ENCODE measurements around the gene MRTFA. TPM values are rescaled to one million over a fixed set of nuclear protein-coding genes. Genes with fewer than 3 reads are reported as not detected.

The MRTFA gene
- total and polyA plus RNA-seq, 2 of the 13 experiments (the other 11 are each of a cell fraction or from before 2014, with no cell fraction given) = 2.4 to 8.2 TPM

DNA sequence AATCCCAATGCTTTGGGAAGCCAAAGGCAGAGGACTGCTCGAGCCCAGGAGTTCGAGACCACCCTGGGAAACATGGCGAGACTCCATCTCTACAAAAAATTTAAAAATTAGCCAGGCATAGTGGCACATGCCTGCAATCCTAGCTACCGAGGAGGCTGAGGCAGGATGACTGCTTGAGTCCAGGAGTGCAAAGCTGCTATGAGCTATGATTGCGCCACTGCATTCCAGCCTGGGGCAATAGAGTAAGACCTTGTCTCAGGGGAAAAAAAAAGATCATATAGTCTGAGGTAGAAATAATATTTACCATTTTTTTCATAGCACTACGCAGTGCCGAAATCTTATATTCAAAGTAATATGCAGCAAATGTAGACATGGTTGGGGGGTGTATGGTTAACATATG lies 47.8 kb downstream of the MRTFA start (continued):
- no peak for TF ChIP-seq ZNF30 (CRISPR knock-in tag; IDR thresholded peaks at IDR 0.05)
- TF ChIP-seq, protein P1, sequence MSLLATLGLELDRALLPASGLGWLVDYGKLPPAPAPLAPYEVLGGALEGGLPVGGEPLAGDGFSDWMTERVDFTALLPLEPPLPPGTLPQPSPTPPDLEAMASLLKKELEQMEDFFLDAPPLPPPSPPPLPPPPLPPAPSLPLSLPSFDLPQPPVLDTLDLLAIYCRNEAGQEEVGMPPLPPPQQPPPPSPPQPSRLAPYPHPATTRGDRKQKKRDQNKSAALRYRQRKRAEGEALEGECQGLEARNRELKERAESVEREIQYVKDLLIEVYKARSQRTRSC (CRISPR knock-in tag; IDR thresholded peaks at IDR 0.05; ENCODE audit: low read depth) = no peak
- no peak for TF ChIP-seq SRF (IDR thresholded peaks at IDR 0.05; ENCODE audit: low read depth, low read length)
- no peak for TF ChIP-seq TCF12 (IDR thresholded peaks at IDR 0.05)
- TF ChIP-seq TCF12 (CRISPR knock-in tag; IDR thresholded peaks at IDR 0.05) = no peak
- TF ChIP-seq SMAD9 (CRISPR knock-in tag; IDR thresholded peaks at IDR 0.05) = no peak
- no peak for TF ChIP-seq ZNF382 (CRISPR knock-in tag; IDR thresholded peaks at IDR 0.05; ENCODE audit: borderline replicate concordance)
- no peak for TF ChIP-seq THAP9 (CRISPR knock-in tag; IDR thresholded peaks at IDR 0.05; ENCODE audit: borderline replicate concordance)
- TF ChIP-seq KDM1A (CRISPR knock-in tag; IDR thresholded peaks at IDR 0.05) = 0 out of 2 replicates have a peak, but pooled peaks have one; percentile 34
- no peak for TF ChIP-seq NR2F1 (CRISPR knock-in tag; IDR thresholded peaks at IDR 0.05)
- no peak for TF ChIP-seq GTF3A (CRISPR knock-in tag; conservative IDR thresholded peaks at IDR 0.05)
- TF ChIP-seq ZNF749 (CRISPR knock-in tag; IDR thresholded peaks at IDR 0.05; ENCODE audit: borderline replicate concordance) = no peak
- TF ChIP-seq MAF1 (CRISPR knock-in tag; IDR thresholded peaks at IDR 0.05; ENCODE audit: borderline replicate concordance) = no peak
- TF ChIP-seq, protein P2, sequence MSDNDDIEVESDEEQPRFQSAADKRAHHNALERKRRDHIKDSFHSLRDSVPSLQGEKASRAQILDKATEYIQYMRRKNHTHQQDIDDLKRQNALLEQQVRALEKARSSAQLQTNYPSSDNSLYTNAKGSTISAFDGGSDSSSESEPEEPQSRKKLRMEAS (IDR thresholded peaks at IDR 0.05) = no peak; the same call in 1 of the 2 replicates
- TF ChIP-seq ZNF138 (CRISPR knock-in tag; IDR thresholded peaks at IDR 0.05; ENCODE audit: low read depth) = no peak
- TF ChIP-seq, protein P3, sequence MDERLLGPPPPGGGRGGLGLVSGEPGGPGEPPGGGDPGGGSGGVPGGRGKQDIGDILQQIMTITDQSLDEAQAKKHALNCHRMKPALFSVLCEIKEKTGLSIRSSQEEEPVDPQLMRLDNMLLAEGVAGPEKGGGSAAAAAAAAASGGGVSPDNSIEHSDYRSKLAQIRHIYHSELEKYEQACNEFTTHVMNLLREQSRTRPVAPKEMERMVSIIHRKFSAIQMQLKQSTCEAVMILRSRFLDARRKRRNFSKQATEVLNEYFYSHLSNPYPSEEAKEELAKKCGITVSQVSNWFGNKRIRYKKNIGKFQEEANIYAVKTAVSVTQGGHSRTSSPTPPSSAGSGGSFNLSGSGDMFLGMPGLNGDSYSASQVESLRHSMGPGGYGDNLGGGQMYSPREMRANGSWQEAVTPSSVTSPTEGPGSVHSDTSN (CRISPR knock-in tag; IDR thresholded peaks at IDR 0.05) = no peak
- TF ChIP-seq GABPB1 (CRISPR knock-in tag; IDR thresholded peaks at IDR 0.05) = no peak
- TF ChIP-seq ZNF543 (CRISPR knock-in tag; IDR thresholded peaks at IDR 0.05) = no peak
- TF ChIP-seq, protein P4, sequence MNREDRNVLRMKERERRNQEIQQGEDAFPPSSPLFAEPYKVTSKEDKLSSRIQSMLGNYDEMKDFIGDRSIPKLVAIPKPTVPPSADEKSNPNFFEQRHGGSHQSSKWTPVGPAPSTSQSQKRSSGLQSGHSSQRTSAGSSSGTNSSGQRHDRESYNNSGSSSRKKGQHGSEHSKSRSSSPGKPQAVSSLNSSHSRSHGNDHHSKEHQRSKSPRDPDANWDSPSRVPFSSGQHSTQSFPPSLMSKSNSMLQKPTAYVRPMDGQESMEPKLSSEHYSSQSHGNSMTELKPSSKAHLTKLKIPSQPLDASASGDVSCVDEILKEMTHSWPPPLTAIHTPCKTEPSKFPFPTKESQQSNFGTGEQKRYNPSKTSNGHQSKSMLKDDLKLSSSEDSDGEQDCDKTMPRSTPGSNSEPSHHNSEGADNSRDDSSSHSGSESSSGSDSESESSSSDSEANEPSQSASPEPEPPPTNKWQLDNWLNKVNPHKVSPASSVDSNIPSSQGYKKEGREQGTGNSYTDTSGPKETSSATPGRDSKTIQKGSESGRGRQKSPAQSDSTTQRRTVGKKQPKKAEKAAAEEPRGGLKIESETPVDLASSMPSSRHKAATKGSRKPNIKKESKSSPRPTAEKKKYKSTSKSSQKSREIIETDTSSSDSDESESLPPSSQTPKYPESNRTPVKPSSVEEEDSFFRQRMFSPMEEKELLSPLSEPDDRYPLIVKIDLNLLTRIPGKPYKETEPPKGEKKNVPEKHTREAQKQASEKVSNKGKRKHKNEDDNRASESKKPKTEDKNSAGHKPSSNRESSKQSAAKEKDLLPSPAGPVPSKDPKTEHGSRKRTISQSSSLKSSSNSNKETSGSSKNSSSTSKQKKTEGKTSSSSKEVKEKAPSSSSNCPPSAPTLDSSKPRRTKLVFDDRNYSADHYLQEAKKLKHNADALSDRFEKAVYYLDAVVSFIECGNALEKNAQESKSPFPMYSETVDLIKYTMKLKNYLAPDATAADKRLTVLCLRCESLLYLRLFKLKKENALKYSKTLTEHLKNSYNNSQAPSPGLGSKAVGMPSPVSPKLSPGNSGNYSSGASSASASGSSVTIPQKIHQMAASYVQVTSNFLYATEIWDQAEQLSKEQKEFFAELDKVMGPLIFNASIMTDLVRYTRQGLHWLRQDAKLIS (CRISPR knock-in tag; IDR thresholded peaks at IDR 0.05) = no peak
- TF ChIP-seq ATRX (CRISPR knock-in tag; IDR thresholded peaks at IDR 0.05; ENCODE audit: borderline replicate concordance) = no peak
- TF ChIP-seq, protein P5, sequence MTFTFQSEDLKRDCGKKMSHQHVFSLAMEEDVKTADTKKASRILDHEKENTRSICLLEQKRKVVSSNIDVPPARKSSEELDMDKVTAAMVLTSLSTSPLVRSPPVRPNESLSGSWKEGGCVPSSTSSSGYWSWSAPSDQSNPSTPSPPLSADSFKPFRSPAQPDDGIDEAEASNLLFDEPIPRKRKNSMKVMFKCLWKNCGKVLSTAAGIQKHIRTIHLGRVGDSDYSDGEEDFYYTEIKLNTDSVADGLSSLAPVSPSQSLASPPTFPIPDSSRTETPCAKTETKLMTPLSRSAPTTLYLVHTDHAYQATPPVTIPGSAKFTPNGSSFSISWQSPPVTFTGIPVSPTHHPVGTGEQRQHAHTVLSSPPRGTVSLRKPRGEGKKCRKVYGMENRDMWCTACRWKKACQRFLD (CRISPR knock-in tag; IDR thresholded peaks at IDR 0.05; ENCODE audit: borderline replicate concordance) = no peak

Data from HepG2 (cell line).